ENCODE data around the gene DENND1B.
"Not testable (repeated sequence)": the region's sequence is repeated elsewhere in the genome, so short reads cannot be mapped to it uniquely, and the experiment has no call there.

DENND1B gene

GRCh38 chr1:197782722-197783360, 7.6 kb upstream of the DENND1B start:
- DNase-seq = no peak

- no peak for DNase-seq
Observed at GRCh38 chr1:197781968-197782721, 6.9 kb upstream of the DENND1B start.

- no peak for DNase-seq
Observed at GRCh38 chr1:197779921-197780320, 4.6 kb upstream of the DENND1B start.

GRCh38 chr1:197778366-197778945, 3.2 kb upstream of the DENND1B start:
- no peak for DNase-seq

GRCh38 chr1:197776351-197777105, 1.2 kb upstream of the DENND1B start:
- DNase-seq = no peak

GRCh38 chr1:197774466-197775281, 606 bp downstream of the DENND1B start:
- DNase-seq = peak in 8 of 14 donors; percentile 9 to 66 (median 47)

DNA sequence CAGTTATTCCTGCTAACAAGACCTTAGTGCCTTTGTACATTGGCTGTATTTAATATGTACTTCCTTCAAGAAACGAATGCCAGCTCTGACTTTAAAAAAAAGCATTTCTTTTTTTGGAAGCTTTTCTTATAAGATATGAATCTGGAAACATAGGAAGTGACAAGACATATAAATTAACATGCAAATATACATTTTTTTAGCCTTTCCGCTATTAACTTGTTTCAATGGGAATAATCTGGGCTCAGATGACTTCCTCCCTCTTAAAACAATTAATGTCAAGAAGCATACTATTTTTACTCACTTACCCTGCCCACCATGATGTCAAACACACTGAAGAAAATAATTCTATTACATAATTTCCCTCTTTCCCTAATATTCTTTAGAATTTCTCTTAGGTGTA, 1.4 kb downstream of the DENND1B start:
- DNase-seq = no peak

- DNase-seq = no peak
Observed at GRCh38 chr1:197771904-197772556, 3.2 kb downstream of the DENND1B start.

DNA sequence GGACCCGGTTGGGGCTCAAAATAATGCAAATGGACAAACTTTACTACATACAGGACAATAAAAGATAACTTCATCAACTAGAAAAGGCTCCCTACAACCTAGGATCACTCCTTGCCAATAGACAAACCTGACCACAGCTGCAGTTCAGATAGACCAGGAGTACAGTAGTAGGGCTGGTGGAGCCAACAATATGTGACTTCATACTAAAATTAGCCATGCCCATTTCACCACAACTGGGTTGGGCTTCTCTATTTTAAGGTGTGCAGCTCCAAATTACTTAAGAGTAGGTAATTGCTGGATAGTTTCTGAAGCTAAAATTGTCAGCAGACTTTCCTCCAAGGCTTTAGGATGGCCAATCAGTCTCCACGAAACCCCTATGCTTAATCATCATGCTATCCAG, 3.9 kb downstream of the DENND1B start:
- no peak for DNase-seq

GRCh38 chr1:197770243-197770642, 5.0 kb downstream of the DENND1B start:
- no peak for DNase-seq

DNA sequence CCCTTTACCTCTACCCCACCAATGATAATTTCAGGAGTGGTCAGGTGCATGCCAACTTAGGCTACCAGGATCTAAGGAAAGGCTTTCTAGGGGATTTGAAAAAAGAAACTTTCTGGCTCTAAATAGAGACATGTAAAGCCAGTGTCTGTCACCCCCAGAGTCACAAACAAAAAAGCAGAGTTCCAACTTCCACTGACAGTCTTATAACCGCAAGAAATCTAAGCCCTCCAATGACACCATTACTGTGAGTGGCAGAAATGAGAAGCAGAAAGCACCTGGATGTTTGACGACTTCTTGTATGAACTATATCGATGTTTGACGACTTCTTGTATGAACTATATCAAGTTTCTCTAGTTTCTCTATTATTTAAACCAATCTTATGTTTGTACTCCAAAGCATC, 6.0 kb downstream of the DENND1B start:
- DNase-seq = no peak

- DNase-seq = no peak
Observed at GRCh38 chr1:197768014-197768805, 7.1 kb downstream of the DENND1B start.

GRCh38 chr1:197763769-197764168, 11.5 kb downstream of the DENND1B start:
- no peak for DNase-seq

GRCh38 chr1:197763307-197763706, 12.0 kb downstream of the DENND1B start:
- no peak for DNase-seq

- DNase-seq = no peak
Observed at GRCh38 chr1:197761654-197762053, 13.6 kb downstream of the DENND1B start.

- DNase-seq = not testable (repeated sequence)
Observed at GRCh38 chr1:197755553-197755952, 19.7 kb downstream of the DENND1B start.

- not testable (repeated sequence) for DNase-seq
Observed at GRCh38 chr1:197752652-197753164, 22.6 kb downstream of the DENND1B start.

DNA sequence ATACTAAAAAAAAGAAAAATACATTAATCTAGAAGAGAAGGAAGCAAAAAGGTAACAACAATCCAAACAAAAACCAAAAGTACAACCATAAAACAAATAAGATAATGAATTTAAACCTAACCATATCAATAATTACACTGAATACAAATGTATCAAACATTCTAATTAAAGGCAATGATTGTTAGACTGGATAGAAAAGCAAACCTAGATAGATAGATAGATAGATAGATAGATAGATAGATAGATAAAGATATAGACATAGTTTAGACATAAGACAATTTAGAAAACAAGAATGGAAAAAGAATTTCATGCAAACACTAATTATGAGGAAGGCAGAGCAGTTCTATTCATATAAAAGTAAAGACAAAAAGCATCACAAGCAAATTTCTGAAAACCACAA, 24.9 kb downstream of the DENND1B start:
- DNase-seq = no peak

- no peak for DNase-seq
Observed at GRCh38 chr1:197745911-197746310, 29.4 kb downstream of the DENND1B start.

GRCh38 chr1:197744979-197745378, 30.3 kb downstream of the DENND1B start:
- no peak for DNase-seq

DNA sequence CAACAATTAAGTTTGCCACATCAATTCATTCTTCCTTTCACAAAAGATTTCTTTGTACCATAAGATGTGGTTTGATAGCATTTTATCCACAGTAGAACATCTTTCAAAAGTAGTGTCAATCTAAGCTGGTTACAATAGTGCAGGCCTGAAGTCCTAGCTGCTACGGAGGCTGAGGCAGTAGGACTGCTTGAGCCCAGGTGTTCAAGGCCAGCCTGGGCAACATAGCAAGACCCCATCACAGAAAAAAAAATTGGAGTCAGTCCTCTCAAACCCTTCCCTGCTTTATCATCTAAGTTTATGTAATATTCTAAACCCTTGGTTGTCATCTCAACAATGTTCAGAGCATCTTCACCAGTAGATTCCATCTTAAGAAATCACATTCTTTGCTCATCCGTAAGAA, 31.7 kb downstream of the DENND1B start:
- DNase-seq = no peak

Data from C1 segment of cervical spinal cord (tissue), 14 donors.